ENCODE data around the gene KIAA1755.

KIAA1755 gene

DNA sequence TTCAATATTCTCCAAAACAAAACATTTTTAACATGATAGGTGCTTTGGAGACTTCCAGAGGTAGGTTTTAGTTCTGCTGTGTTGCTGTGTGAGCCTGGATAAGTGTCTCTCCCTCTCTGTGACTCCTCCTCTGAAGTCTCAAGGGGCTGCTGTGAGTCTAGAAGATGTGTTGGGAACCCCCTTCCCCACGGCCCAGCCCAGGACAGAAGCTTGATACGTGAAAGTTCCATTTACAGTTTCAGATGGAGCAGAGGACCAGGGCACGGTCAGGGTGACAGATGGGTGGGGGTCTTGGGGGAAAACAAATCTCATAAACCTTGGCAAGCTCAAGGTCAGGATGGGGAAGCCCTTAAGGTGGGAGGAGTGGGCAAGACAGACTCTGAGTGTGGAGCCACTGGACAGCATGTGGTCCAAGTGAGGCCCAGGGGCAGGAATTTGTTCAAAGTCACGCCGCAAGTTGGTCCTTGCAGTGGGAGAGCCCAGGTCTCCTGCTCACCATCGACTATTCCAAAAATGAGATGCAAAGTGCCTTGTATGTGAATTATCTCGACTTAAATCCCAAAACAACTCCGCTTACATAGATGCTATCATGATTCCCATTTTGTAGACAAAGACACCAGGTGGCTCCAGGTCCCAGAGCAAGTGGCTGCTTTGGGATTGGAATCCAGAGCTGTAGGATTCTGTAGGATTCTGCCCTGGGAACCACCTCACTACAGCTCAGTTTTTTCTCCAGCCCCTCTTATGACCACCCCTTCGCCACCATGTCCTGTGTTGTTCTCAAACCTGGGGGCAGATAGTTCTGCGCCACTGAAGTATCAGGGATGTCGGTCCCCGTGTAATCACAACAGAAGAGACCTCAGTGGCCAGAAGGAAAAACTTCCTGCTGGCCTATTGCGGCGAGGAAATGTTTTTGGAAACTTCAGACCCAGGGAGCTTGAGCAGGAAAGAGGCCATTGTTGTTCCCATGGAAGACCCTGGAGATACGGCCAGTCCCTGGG lies 97.4 kb downstream of the KIAA1755 start:
- DNase-seq = no peak

GRCh38 chr20:38162149-38162548 lies 98.4 kb downstream of the KIAA1755 start:
- no peak for DNase-seq

DNA sequence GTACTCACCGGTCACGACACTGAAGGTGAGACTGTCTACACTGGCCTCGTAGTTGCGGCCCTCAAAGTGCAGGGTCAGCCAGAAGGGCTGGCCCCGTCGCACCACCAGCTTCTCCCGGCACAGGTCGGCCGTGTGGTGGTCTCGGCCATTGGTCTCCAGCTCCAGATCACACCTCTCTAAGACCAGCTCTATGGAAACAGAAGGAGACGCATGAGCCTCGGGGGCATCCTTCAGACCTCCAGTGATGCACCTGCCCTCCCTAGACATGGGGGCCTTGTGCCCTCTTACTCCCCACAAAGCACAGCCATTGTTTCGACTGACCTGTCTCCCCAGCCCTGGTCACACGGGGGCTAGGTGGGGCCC lies 99.1 kb downstream of the KIAA1755 start:
- no peak for DNase-seq

Measured in fibroblast of skin of abdomen (primary cell).